ENCODE measurements around the gene SMARCA1. TPM values are rescaled to one million over a fixed set of nuclear protein-coding genes. Genes with fewer than 3 reads are reported as not detected.

The SMARCA1 gene
- total RNA-seq, 1 donor from 2014 or later = 21.5 TPM

DNA sequence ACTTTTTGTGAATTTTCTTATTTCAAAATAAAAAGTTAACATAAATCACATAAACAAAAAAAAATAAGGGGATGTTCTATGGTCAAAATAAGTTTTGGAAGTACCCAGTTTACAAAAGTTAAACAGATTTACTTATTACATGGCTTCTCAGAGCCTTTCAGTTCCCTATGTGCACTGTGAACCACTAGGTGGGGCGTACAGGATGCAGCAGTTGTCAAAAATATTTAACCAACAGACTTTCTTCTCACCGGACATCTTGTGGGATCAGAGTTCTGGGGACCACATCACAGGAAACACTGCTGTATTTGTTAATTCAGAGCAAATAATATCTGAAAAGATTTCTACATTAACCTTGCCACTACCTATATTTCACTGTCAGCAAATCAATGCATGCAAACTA is 74.1 kb downstream of the SMARCA1 start:
- Histone ChIP-seq H3K27ac (no peak overlapping the region), H3K9me3 (no peaks in the 10 kb centered on the region), H3K4me1 (no peaks in the 10 kb centered on the region), H3K36me3 (no peaks in the 10 kb centered on the region), H3K27me3 (no peaks in the 10 kb centered on the region), H3K4me3 (no peak overlapping the region)
- TF ChIP-seq, protein P1, sequence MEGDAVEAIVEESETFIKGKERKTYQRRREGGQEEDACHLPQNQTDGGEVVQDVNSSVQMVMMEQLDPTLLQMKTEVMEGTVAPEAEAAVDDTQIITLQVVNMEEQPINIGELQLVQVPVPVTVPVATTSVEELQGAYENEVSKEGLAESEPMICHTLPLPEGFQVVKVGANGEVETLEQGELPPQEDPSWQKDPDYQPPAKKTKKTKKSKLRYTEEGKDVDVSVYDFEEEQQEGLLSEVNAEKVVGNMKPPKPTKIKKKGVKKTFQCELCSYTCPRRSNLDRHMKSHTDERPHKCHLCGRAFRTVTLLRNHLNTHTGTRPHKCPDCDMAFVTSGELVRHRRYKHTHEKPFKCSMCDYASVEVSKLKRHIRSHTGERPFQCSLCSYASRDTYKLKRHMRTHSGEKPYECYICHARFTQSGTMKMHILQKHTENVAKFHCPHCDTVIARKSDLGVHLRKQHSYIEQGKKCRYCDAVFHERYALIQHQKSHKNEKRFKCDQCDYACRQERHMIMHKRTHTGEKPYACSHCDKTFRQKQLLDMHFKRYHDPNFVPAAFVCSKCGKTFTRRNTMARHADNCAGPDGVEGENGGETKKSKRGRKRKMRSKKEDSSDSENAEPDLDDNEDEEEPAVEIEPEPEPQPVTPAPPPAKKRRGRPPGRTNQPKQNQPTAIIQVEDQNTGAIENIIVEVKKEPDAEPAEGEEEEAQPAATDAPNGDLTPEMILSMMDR (IDR thresholded peaks at IDR 0.05) = no peak
- intact Hi-C loops (cut with DNase I) = no loop called here
- DNase-seq (ENCODE audit: low spot score in 2 of 2) = no peak

DNA sequence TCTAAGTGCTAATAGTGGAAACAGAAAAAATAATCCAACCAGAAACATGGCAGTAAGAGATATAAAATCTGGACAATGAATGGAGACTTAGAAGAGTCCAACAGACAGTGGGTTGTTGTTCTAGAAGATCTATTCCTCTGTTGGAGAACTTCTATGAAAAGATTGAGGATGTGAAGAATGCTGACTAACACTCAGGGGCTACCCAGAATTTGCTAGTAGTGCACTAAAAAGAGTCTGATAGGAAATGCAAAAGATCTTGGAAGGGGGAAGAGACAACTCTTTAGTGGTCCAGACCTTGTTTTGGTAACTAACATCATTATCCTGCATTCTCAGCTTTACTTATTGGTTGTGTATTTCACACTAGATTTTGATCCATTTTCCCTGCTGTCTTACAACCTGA is 77.9 kb downstream of the SMARCA1 start:
- H3K27ac ChIP-seq = no peak overlapping the region
- TF ChIP-seq, protein P1 (IDR thresholded peaks at IDR 0.05) = no peak
- DNase-seq (ENCODE audit: low spot score in 2 of 2) = no peak
- H3K9me3 ChIP-seq = no peaks in the 10 kb centered on the region
- no peaks in the 10 kb centered on the region for H3K36me3 ChIP-seq
- no peaks in the 10 kb centered on the region for H3K27me3 ChIP-seq
- no peaks in the 10 kb centered on the region for H3K4me1 ChIP-seq
- H3K4me3 ChIP-seq = no peak overlapping the region
- intact Hi-C loops (cut with DNase I) = no loop called here

DNA sequence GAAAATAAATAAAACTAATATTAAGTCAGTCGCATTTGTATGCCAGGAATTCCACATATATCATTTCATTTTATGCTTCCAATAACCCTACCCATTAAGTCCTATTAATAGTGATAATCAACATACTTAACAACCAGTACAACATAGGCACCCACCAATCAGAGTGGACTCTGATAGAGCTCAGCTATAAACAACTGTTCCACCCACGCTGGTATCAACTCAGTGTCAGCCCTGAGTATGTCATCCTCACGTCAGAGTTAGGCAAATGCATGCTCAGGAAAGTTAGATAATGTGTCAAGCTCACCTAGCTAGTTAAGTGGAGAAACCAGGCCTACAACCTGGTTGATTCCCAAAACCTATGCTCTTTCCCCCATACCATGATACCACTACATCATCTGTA is 89.3 kb downstream of the SMARCA1 start:
- H3K4me1 ChIP-seq = no peaks in the 10 kb centered on the region
- intact Hi-C loops (cut with DNase I) = no loop called here
- peaks cover 0 to 1% of the 10 kb centered on the region in 2 donors for H3K36me3 ChIP-seq
- no peak overlapping the region for H3K4me3 ChIP-seq
- TF ChIP-seq, protein P1 (IDR thresholded peaks at IDR 0.05) = no peak
- no peak for DNase-seq (ENCODE audit: low spot score in 2 of 2)
- H3K27me3 ChIP-seq = no peaks in the 10 kb centered on the region
- no peak overlapping the region for H3K27ac ChIP-seq
- peaks cover 0 to 4% of the 10 kb centered on the region in 2 donors for H3K9me3 ChIP-seq

DNA sequence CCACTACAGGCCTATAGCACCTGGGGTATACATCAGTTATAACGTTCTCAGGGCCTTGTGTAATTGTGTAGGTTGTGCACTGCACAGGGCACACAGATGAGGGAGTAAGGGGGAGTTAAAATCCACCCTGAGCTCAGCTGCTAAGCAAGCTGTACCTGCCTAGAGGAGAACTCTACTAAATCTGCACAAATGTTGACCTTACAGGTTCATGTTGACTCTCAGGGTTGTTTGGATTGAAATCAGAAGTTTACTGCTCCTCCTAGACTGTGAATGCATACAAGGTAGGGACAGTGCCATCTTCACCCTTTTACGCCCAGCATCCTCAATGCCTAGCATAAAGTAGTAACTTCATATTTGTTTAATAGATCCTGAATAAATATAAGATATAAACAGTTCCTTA is 89.8 kb downstream of the SMARCA1 start:
- Histone ChIP-seq H3K27ac (no peak overlapping the region), H3K4me3 (no peak overlapping the region), H3K27me3 (no peaks in the 10 kb centered on the region), H3K4me1 (no peaks in the 10 kb centered on the region), H3K9me3 (peaks cover 0 to 4% of the 10 kb centered on the region in 2 donors), H3K36me3 (peaks cover 0 to 5% of the 10 kb centered on the region in 2 donors)
- intact Hi-C loops (cut with DNase I) = no loop called here
- no peak for DNase-seq (ENCODE audit: low spot score in 2 of 2)
- TF ChIP-seq, protein P1 (IDR thresholded peaks at IDR 0.05) = no peak

DNA sequence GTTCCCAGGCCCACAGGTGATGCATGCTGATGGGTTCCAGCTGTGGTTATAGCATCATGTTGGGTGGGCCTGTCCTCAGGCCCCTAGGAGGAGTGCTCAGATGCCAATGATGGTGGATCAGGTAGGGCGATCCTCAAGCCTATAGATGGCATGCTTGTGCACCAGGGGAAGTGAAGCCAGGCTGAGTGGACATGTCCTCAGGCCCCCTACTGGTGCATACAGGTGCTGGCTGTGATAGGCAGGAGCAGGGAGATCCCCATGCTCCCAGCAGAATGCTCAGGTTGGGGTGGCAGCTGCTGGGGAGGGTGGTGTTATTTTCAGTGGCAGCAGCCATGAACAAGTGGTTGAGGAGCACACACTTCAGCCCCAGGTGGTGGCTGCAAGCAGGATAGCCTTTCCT is 96.0 kb downstream of the SMARCA1 start:
- no peak for DNase-seq (ENCODE audit: low spot score in 2 of 2)
- TF ChIP-seq, protein P1 (IDR thresholded peaks at IDR 0.05) = no peak
- no peak overlapping the region for H3K27ac ChIP-seq
- no peaks in the 10 kb centered on the region for H3K4me1 ChIP-seq
- H3K4me3 ChIP-seq = no peak overlapping the region
- peaks cover 0 to 37% of the 10 kb centered on the region in 2 donors for H3K9me3 ChIP-seq
- peaks cover 4 to 15% of the 10 kb centered on the region in 2 donors for H3K36me3 ChIP-seq
- intact Hi-C loops (cut with DNase I) = no loop called here
- H3K27me3 ChIP-seq = no peaks in the 10 kb centered on the region

DNA sequence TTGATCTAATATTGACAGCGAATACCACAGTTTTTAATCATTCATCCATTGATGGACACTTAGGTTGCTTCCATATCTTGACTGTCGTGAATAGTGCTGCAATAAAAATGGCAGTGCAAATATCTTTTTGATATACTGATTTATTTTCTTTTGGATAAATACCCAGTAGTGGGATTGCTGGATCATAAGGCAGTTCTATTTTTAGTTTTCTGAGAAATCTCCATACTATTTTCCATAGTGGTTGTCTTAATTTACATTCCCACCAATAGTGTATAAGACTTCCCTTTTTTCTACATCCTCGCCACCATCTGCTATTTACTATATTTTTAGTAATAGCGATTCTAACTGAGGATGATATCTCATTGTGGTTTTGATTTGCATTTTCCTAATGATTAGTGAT is 100.1 kb downstream of the SMARCA1 start:
- peaks cover 0 to 49% of the 10 kb centered on the region in 2 donors for H3K9me3 ChIP-seq
- no peak overlapping the region for H3K4me3 ChIP-seq
- peaks cover 4 to 9% of the 10 kb centered on the region in 2 donors for H3K36me3 ChIP-seq
- no peak overlapping the region for H3K27ac ChIP-seq
- H3K27me3 ChIP-seq = no peaks in the 10 kb centered on the region
- intact Hi-C loops (cut with DNase I) = no loop called here
- no peak for DNase-seq (ENCODE audit: low spot score in 2 of 2)
- TF ChIP-seq, protein P1 (IDR thresholded peaks at IDR 0.05) = no peak
- H3K4me1 ChIP-seq = no peaks in the 10 kb centered on the region
